ENCODE measurements around the gene FBXL7.

- TF ChIP-seq CHD1 (IDR thresholded peaks at IDR 0.05; ENCODE audit: low read depth, low read length) (no peak), EP300 (IDR thresholded peaks at IDR 0.05; ENCODE audit: borderline replicate concordance in 1 of 2, low read depth in 2 of 2, low read length in 2 of 2) (no peak), POLR2A (IDR thresholded peaks at IDR 0.05; ENCODE audit: control extremely low read depth in 1 of 2, low read depth in 2 of 2, low read length in 2 of 2) (no peak), ASH2L (IDR thresholded peaks at IDR 0.05; ENCODE audit: low read length) (no peak), GABPA (IDR thresholded peaks at IDR 0.05; ENCODE audit: borderline replicate concordance, insufficient read depth, low read length) (no peak), ATF2 (IDR thresholded peaks at IDR 0.05; ENCODE audit: low read length) (no peak)
- TF ChIP-seq, protein P1, sequence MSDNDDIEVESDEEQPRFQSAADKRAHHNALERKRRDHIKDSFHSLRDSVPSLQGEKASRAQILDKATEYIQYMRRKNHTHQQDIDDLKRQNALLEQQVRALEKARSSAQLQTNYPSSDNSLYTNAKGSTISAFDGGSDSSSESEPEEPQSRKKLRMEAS (IDR thresholded peaks at IDR 0.05): no peak
Measured at GRCh38 chr5:15615859-15616258, 115.9 kb downstream of the FBXL7 start.

Data from H1 (cell line).